Stimulated activated CD4-positive, alpha-beta T cell treated with anti-CD3 and anti-CD28 coated beads, TNF-alpha, amount 100 ng/mL, for 4 hours (primary cell): Measurements from ENCODE around the gene DUSP18.
A peak's percentile ranks its signal among the peaks of the same experiment; 100 is the strongest.
"Not testable (repeated sequence)": the region's sequence is repeated elsewhere in the genome, so short reads cannot be mapped to it uniquely, and the experiment has no call there.

Experiments used
- DNase-seq, 3 experiments: peaks; one replicate each; pipeline ENCODE4 v3.0.0-alpha.2; 2020; ENCODE audit warnings: low read depth in 3 of 3

DUSP18 gene

GRCh38 chr22:30640361-30640760 lies 27.3 kb downstream of the DUSP18 start:
- DNase-seq: no peak

- no peak for DNase-seq
Measured at GRCh38 chr22:30637701-30638114, 30.0 kb downstream of the DUSP18 start.

- no peak for DNase-seq
Measured at GRCh38 chr22:30636226-30637077, 31.2 kb downstream of the DUSP18 start.

- DNase-seq: peak; percentile 93 to 99 (median 94)
Measured at GRCh38 chr22:30635273-30636225, 32.1 kb downstream of the DUSP18 start, which contains the start of gene SLC35E4. TSS of gene SLC35E4 (plus strand) at chr22:30635781. CDS start at chr22:30636451, 670 bp downstream.

- peak; percentile 80 to 88 (median 87) for DNase-seq
Measured at GRCh38 chr22:30634471-30635233, 33.0 kb downstream of the DUSP18 start.

- DNase-seq: not testable (repeated sequence)
Measured at GRCh38 chr22:30631469-30631868, 36.2 kb downstream of the DUSP18 start.

- DNase-seq: no peak
Measured at GRCh38 chr22:30628491-30628890, 39.2 kb downstream of the DUSP18 start.

- DNase-seq: no peak
Measured at GRCh38 chr22:30627471-30627870, 40.2 kb downstream of the DUSP18 start.

- no peak for DNase-seq
Measured at GRCh38 chr22:30626413-30626812, 41.3 kb downstream of the DUSP18 start.

- DNase-seq: not testable (repeated sequence)
Measured at GRCh38 chr22:30619909-30620308, 47.8 kb downstream of the DUSP18 start.

GRCh38 chr22:30617819-30618218 lies 49.9 kb downstream of the DUSP18 start:
- DNase-seq: no peak

- no peak for DNase-seq
Measured at GRCh38 chr22:30615543-30615954, 52.1 kb downstream of the DUSP18 start.

- no peak for DNase-seq
Measured at GRCh38 chr22:30614879-30615278, 52.8 kb downstream of the DUSP18 start.

GRCh38 chr22:30614268-30614667 lies 53.4 kb downstream of the DUSP18 start:
- DNase-seq: no peak

GRCh38 chr22:30612789-30613188 lies 54.9 kb downstream of the DUSP18 start:
- DNase-seq: no peak
